Measurements from ENCODE around the gene PHETA1. TPM values are rescaled to one million over a fixed set of nuclear protein-coding genes. Genes with fewer than 3 reads are reported as not detected.

Gene PHETA1
- total RNA-seq, 4 donors from 2014 or later, result 6.9 to 29.9 (median 7.8) TPM

GRCh38 chr12:111411185-111411764 is 42.4 kb upstream of the PHETA1 start:
- WGBS, 2 donors, result 75 to 88% methylated on average over 6 to 7 of the region's 8 CpGs
- Histone ChIP-seq H3K27me3 (peaks cover 0 to 41% (median 0%) of the 10 kb centered on the region in 4 donors), H3K36me3 (no peaks in the 10 kb centered on the region), H3K27ac (peak overlapping the region in 3 of 4 donors; percentile 76 to 94 (median 80)), H3K4me1 (peaks cover 35 to 79% (median 62%) of the 10 kb centered on the region in 3 donors), H3K9me3 (no peaks in the 10 kb centered on the region), H3K4me3 (no peak overlapping the region)
- intact Hi-C loops (cut with DNase I), result no loop called here
- TF ChIP-seq POLR2A (IDR thresholded peaks at IDR 0.05) (no peak), CTCF (IDR thresholded peaks at IDR 0.05) (no peak)
- DNase-seq, result no peak

- Histone ChIP-seq H3K4me3 (peak overlapping the region in 2 of 4 donors; percentile 40 to 81), H3K27me3 (peaks cover 0 to 48% (median 0%) of the 10 kb centered on the region in 4 donors), H3K9me3 (no peaks in the 10 kb centered on the region), H3K36me3 (no peaks in the 10 kb centered on the region), H3K27ac (peak overlapping the region; percentile 56 to 94 (median 86)), H3K4me1 (peaks cover 39 to 85% (median 62%) of the 10 kb centered on the region in 3 donors)
- DNase-seq, result no peak
- intact Hi-C loops (cut with DNase I), result no loop called here
- TF ChIP-seq POLR2A (IDR thresholded peaks at IDR 0.05) (no peak), CTCF (IDR thresholded peaks at IDR 0.05) (no peak)
- 67 to 100% methylated on average over 1 to 5 of the region's 12 CpGs for WGBS, 2 donors
These were observed 41.7 kb upstream of the PHETA1 start for GRCh38 chr12:111410431-111411184.

GRCh38 chr12:111409780-111410430 is 41.0 kb upstream of the PHETA1 start:
- no peak for DNase-seq
- peaks cover 44 to 92% (median 68%) of the 10 kb centered on the region in 3 donors for H3K4me1 ChIP-seq

GRCh38 chr12:111409403-111409779 is 40.5 kb upstream of the PHETA1 start:
- Histone ChIP-seq H3K27me3 (peaks cover 0 to 60% (median 0%) of the 10 kb centered on the region in 4 donors), H3K4me1 (peaks cover 49 to 98% (median 71%) of the 10 kb centered on the region in 3 donors), H3K9me3 (no peaks in the 10 kb centered on the region), H3K36me3 (no peaks in the 10 kb centered on the region), H3K27ac (peak overlapping the region; percentile 56 to 94 (median 86)), H3K4me3 (peak overlapping the region in 2 of 4 donors; percentile 40 to 81)
- no peak for TF ChIP-seq CTCF (IDR thresholded peaks at IDR 0.05)
- no peak for TF ChIP-seq POLR2A (IDR thresholded peaks at IDR 0.05)
- DNase-seq, result no peak
- intact Hi-C loops (cut with DNase I), result no loop called here
- WGBS, 2 donors, result no CpG with 5 or more reads among the region's 15 CpGs

More at GRCh38 chr12:111409780-111410430, 41.0 kb upstream of the PHETA1 start:
- Histone ChIP-seq H3K27me3 (peaks cover 0 to 55% (median 0%) of the 10 kb centered on the region in 4 donors), H3K9me3 (no peaks in the 10 kb centered on the region), H3K4me3 (peak overlapping the region in 2 of 4 donors; percentile 40 to 81), H3K27ac (peak overlapping the region; percentile 56 to 94 (median 86)), H3K36me3 (no peaks in the 10 kb centered on the region)
- TF ChIP-seq CTCF (IDR thresholded peaks at IDR 0.05) (no peak), POLR2A (IDR thresholded peaks at IDR 0.05) (no peak)
- WGBS, 2 donors, result 80 to 100% methylated on average over 2 of the region's 14 CpGs
- intact Hi-C loops (cut with DNase I), result no loop called here

Data from esophagus squamous epithelium (tissue), 5 donors.